Muscle of leg (tissue), 16 donors: ENCODE results near the gene ARAP1. TPM values are rescaled to one million over a fixed set of nuclear protein-coding genes. Genes with fewer than 3 reads are reported as not detected.
"Not testable (repeated sequence)": the region's sequence is repeated elsewhere in the genome, so short reads cannot be mapped to it uniquely, and the experiment has no call there.

Source experiments
- DNase-seq: peaks from one replicate; pipeline ENCODE4 v3.0.0; 2013
- H3K27ac ChIP-seq: one replicate; pipeline ENCODE4 v1.5.1; 2013; ENCODE audit warnings: mild to moderate bottlenecking, low read length, control low read depth
- H3K27me3 ChIP-seq: one replicate; pipeline ENCODE4 v1.6.1; 2013; ENCODE audit warnings: low read length; ENCODE audit not compliant: control insufficient read depth, insufficient read depth
- H3K36me3 ChIP-seq: one replicate; pipeline ENCODE4 v1.6.1; 2013; ENCODE audit warnings: low read length; ENCODE audit not compliant: control insufficient read depth, insufficient read depth
- H3K4me1 ChIP-seq: one replicate; pipeline ENCODE4 v1.6.1; 2013; ENCODE audit warnings: low read length; ENCODE audit not compliant: control insufficient read depth, insufficient read depth
- H3K4me3 ChIP-seq: one replicate; pipeline ENCODE4 v1.5.1; 2013; ENCODE audit warnings: low read length, control low read depth
- H3K9me3 ChIP-seq: replicated peaks from 2 replicates; pipeline ENCODE4 v1.6.1; 2013; ENCODE audit warnings: low read depth, low read length; ENCODE audit not compliant: control insufficient read depth
- WGBS: methylation state at CpG from one replicate; pipeline ENCODE4 v1.1.5; 2013; ENCODE audit warnings: missing lambda C conversion rate; ENCODE audit not compliant: insufficient coverage; 5-methylcytosine and 5-hydroxymethylcytosine counted together
- long read RNA-seq, 11 donors: transcript quantifications; one replicate each; lab custom pipeline, GENCODE V29; 2026
- polyA plus RNA-seq, 8 donors: library from polyadenylated mRNA; unstranded; fragments of 120-200 nt; gene quantifications; one replicate each; pipeline versions ENCODE4 v1.2.1 to v1.2.3, GENCODE V29; 2013; ENCODE audit warnings: inconsistent platforms in 1 of 8, low replicate concordance in 1 of 8; ENCODE audit not compliant: insufficient read length in 8 of 8, insufficient read depth in 1 of 8
- total RNA-seq: library from RNA; stranded (reverse); fragments of 120-200 nt; gene quantifications from one replicate; pipeline ENCODE4 v1.2.4, GENCODE V29; 2013

The ARAP1 gene
- total RNA-seq (70.5 TPM), polyA plus RNA-seq (10 to 100 TPM; 56.1 to 75.1 (median 62.3) TPM)
- long read RNA-seq, donor 1, full-length matches to known transcripts, result 3 of 3 reads
- long read RNA-seq, donor 1, partial matches to known transcripts, result 0 of 3 reads
- long read RNA-seq, donor 1, other reads (novel, unspliced or antisense), result 0 of 3 reads
- long read RNA-seq, donor 2, result 0 reads
- long read RNA-seq, donor 3, full-length matches to known transcripts, result 2 of 2 reads
- long read RNA-seq, donor 3, partial matches to known transcripts, result 0 of 2 reads
- long read RNA-seq, donor 3, other reads (novel, unspliced or antisense), result 0 of 2 reads
- long read RNA-seq, donor 4, full-length matches to known transcripts, result 2 of 10 reads
- long read RNA-seq, donor 4, partial matches to known transcripts, result 8 of 10 reads
- long read RNA-seq, donor 4, other reads (novel, unspliced or antisense), result 0 of 10 reads
- long read RNA-seq, donor 5, full-length matches to known transcripts, result 4 of 41 reads
- long read RNA-seq, donor 5, partial matches to known transcripts, result 37 of 41 reads
- long read RNA-seq, donor 5, other reads (novel, unspliced or antisense), result 0 of 41 reads
- long read RNA-seq, donor 6, full-length matches to known transcripts, result 3 of 3 reads
- long read RNA-seq, donor 6, partial matches to known transcripts, result 0 of 3 reads
- long read RNA-seq, donor 6, other reads (novel, unspliced or antisense), result 0 of 3 reads
- long read RNA-seq, donor 7, result 0 reads
- long read RNA-seq, donor 8, result 0 reads
- long read RNA-seq, donor 9, partial matches to known transcripts, result 10 of 13 reads
- long read RNA-seq, donor 9, other reads (novel, unspliced or antisense), result 0 of 13 reads
- long read RNA-seq, donor 10, result 0 reads
- long read RNA-seq, donor 11, partial matches to known transcripts, result 0 of 1 reads
- long read RNA-seq, donor 11, other reads (novel, unspliced or antisense), result 0 of 1 reads

GRCh38 chr11:72752088-72752914 is at the start of gene ARAP1:
TSS of gene ARAP1 (minus strand) at chr11:72752408. CDS start at chr11:72727128, 25,280 bp downstream.
- Histone ChIP-seq H3K9me3 (no peaks in the 10 kb centered on the region), H3K4me3 (peak within 1 kb of the TSS; percentile 68), H3K27me3 (peaks cover 4% of the 10 kb centered on the region), H3K36me3 (peaks cover 3% of the 10 kb centered on the region), H3K4me1 (peaks cover 34% of the 10 kb centered on the region), H3K27ac (peak within 1 kb of the TSS; percentile 42)
- peak; percentile 70 for DNase-seq
- WGBS, result 2% methylated on average over 40 of the region's 51 CpGs

DNA sequence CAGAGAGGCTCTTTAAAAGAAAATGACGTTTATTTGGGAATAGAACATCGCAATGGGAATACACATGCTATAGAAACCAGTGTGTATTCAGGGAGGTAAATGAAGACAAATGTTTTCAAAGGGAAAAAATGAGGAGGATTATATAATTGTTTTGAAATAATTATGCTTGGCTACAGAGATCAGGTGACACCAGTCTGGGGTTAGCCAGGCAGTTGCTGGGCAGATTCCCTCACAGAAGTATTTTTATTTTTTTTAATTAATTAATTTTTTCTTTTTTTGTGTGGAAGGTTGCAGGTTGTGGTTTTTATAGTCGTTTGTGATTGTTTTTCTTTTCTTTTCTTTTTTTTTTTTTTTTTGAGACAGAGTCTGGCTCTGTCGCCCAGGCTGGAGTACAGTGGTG is 47.2 kb upstream of the ARAP1 start:
- H3K36me3 ChIP-seq, result no peaks in the 10 kb centered on the region
- no peak overlapping the region for H3K4me3 ChIP-seq
- no peak for DNase-seq
- no peaks in the 10 kb centered on the region for H3K27me3 ChIP-seq
- WGBS, result 60% methylated on average over 2 of the region's 4 CpGs
- no peaks in the 10 kb centered on the region for H3K9me3 ChIP-seq
- no peak overlapping the region for H3K27ac ChIP-seq
- H3K4me1 ChIP-seq, result peaks cover 3% of the 10 kb centered on the region

- DNase-seq, result no peak
- no peaks in the 10 kb centered on the region for H3K9me3 ChIP-seq
- H3K36me3 ChIP-seq, result no peaks in the 10 kb centered on the region
- no CpG with 5 or more reads among the region's 4 CpGs for WGBS
- no peak overlapping the region for H3K27ac ChIP-seq
- H3K4me1 ChIP-seq, result peaks cover 9% of the 10 kb centered on the region
- H3K27me3 ChIP-seq, result no peaks in the 10 kb centered on the region
- H3K4me3 ChIP-seq, result no peak overlapping the region
These were observed 46.2 kb upstream of the ARAP1 start for GRCh38 chr11:72798361-72798760.

DNA sequence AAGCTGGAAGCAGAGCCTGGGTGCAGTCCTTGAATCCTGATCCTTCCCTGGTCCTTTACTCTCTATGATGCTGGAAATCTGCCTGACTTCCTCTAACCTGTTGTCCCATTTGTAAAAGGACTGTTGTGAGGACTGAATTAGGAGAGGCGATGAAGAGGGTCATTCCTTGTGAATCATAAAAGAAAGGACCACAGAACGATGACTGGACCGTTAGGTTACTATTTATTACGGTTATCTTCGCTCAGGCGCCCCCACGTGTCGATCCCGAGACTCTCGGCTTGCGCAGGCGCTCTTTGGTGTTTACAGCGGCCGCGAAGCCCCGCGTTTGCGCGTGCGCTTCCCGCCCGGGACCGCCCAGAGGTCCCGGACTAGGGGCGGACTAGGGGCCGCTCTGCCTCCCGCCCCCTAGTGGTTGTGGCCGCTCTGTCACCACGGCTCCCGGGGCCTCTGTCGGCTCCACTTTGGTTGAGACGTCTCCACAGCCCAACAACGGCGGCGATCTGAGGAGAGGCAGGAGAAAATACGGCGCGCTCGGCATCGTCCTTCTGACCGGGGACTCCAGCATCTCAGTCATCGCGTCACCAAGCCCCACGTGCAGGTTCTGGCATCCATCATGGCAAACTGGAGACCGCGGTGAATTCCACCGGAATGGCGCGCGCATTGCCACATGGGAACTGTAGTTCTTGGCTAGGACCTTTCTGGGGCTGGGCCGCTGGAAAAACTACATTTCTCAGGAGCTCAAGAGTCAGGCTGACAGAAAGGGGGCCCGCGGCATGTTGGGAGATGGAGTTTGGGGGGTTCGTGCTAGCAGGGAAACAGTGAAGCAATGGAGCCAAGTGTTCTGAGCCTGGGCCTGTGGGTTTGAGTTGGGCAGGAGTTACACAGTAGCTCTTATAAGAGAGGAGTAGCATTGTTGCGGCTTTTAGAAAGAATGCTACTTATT is 41.5 kb upstream of the ARAP1 start, which contains the start of gene STARD10:
Gene STARD10 (minus strand): TSS at position 623 of the 943 bp plus-strand sequence. CDS start 12,866 bp downstream, outside the sequence.
- DNase-seq, result peak; percentile 99
- H3K27me3 ChIP-seq, result no peaks in the 10 kb centered on the region
- under 1% methylated on average over 54 of the region's 55 CpGs for WGBS
- H3K9me3 ChIP-seq, result no peaks in the 10 kb centered on the region
- H3K27ac ChIP-seq, result peak within 1 kb of the TSS; percentile 98
- H3K4me1 ChIP-seq, result peaks cover 30% of the 10 kb centered on the region
- peak within 1 kb of the TSS; percentile 70 for H3K4me3 ChIP-seq
- H3K36me3 ChIP-seq, result no peaks in the 10 kb centered on the region

DNA sequence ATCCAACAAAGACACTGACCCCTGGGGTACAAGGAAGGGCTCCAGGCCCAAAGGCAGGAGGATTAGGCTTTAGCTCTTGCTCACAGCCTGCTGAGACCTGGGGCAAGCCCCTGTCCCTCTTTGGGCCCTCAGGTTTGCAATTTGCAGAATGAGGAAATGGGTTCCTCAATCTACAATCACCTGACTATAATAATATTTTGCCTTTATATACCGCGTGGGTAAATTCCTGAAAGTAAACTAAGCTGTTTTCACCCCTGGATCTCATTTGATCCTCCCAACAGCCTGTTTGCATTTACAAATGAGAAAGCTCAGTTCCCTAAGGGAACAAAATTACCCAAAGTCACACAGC is 40.8 kb upstream of the ARAP1 start:
- H3K27me3 ChIP-seq, result no peaks in the 10 kb centered on the region
- H3K36me3 ChIP-seq, result no peaks in the 10 kb centered on the region
- peaks cover 31% of the 10 kb centered on the region for H3K4me1 ChIP-seq
- H3K9me3 ChIP-seq, result no peaks in the 10 kb centered on the region
- no peak for DNase-seq
- H3K27ac ChIP-seq, result peak overlapping the region; percentile 98
- H3K4me3 ChIP-seq, result no peak overlapping the region
- WGBS, result 82% methylated on average over 2 of the region's 2 CpGs

GRCh38 chr11:72792437-72793021 is 40.3 kb upstream of the ARAP1 start:
- Histone ChIP-seq H3K9me3 (no peaks in the 10 kb centered on the region), H3K4me3 (no peak overlapping the region), H3K27ac (peak overlapping the region; percentile 98), H3K36me3 (no peaks in the 10 kb centered on the region), H3K27me3 (no peaks in the 10 kb centered on the region), H3K4me1 (peaks cover 34% of the 10 kb centered on the region)
- 96% methylated on average over 3 of the region's 3 CpGs for WGBS
- no peak for DNase-seq

DNA sequence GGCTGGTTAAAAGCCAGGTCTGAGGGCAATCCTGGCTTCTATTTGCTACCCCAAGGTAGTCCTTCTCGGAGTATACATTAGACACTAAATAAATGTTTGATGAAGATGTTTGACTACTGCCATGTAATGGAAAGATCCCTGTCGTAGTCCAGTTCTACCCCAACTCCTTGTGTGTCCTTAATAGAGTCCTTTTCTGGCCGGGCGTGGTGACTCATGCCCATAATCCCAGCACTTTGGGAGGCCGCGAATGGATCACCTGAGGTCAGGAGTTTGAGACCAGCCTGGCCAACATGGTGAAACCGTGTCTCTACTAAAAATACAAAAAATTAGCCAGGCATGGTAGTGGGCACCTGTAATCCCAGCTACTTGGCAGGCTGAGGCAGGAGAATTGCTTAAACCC is 39.0 kb upstream of the ARAP1 start:
- 62% methylated on average over 3 of the region's 7 CpGs for WGBS
- not testable (repeated sequence) for H3K27ac ChIP-seq, H3K4me3 ChIP-seq, H3K27me3 ChIP-seq, H3K36me3 ChIP-seq, DNase-seq, H3K9me3 ChIP-seq
- H3K4me1 ChIP-seq, result peaks cover 39% of the 10 kb centered on the region

DNA sequence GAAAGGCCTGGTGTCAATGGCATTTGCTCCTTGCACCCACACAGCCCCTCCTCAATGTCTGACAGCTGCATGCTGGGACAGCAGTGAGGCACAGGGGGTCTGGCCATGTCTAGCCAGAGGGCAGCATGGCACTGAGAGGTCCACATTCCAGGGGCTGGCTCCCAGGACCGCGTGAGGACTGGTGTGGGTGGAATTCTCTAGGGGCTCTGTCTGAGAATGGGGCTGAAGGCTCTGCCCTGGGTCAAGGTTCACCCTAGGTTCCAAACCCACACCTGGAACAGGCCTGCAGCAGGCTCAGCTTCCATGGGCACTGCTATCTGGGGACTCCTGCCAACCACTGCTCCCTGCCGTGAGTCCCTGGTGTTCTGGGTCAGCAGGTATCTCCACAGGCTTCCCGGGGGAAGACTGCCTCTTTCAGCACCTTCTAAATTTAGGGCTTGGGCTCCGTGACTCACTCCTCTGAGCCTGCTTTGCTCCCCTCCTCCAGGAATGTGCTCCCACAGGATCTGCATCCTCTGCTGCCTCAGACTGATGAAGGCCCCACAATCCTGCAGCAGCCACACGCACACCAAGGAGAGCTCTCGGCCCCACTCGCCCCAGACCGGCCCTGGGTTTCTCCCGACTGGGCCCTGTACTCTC is 37.4 kb upstream of the ARAP1 start:
- no peak for DNase-seq
- WGBS, result 50% methylated on average over 3 of the region's 10 CpGs
- Histone ChIP-seq H3K4me3 (no peak overlapping the region), H3K27me3 (no peaks in the 10 kb centered on the region), H3K27ac (no peak overlapping the region), H3K4me1 (peaks cover 38% of the 10 kb centered on the region), H3K36me3 (no peaks in the 10 kb centered on the region), H3K9me3 (no peaks in the 10 kb centered on the region)
